Measurements from ENCODE around the gene CCR4. TPM values are rescaled to one million over a fixed set of nuclear protein-coding genes. Genes with fewer than 3 reads are reported as not detected.

The CCR4 gene
- total RNA-seq, 1 donor, result not detected

DNA sequence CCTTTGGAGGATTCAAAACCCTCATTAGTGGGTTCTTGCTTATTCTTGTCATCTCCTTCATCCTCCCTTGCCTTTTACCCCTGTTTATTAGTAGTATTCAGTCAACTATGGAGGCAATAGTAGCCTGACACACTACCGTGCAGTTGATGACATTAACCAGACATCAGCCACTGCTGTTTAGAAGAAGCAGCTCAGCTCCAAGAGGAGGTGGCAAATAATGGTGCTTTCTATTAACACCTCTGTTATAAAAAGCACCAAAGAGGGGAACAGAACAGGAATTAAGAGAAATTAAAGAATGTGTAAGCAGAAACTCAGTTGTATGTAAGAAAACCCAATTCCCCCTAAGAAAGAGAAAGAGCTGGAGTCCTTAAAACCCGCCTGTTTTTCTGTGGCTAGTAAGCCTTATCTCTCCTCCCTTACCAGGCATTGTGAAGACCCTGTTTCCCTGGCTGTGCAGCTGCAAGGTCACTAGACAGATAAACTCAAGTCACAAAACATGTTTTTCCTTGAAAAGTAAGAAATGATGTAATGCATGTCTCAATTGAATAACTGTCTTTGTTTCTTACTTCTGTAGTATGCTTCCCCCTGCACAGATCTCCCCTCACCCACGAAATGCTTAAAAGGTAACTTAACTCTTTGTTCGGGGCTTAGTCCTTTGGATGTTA is 21.2 kb downstream of the CCR4 start:
- TF ChIP-seq, protein P1, sequence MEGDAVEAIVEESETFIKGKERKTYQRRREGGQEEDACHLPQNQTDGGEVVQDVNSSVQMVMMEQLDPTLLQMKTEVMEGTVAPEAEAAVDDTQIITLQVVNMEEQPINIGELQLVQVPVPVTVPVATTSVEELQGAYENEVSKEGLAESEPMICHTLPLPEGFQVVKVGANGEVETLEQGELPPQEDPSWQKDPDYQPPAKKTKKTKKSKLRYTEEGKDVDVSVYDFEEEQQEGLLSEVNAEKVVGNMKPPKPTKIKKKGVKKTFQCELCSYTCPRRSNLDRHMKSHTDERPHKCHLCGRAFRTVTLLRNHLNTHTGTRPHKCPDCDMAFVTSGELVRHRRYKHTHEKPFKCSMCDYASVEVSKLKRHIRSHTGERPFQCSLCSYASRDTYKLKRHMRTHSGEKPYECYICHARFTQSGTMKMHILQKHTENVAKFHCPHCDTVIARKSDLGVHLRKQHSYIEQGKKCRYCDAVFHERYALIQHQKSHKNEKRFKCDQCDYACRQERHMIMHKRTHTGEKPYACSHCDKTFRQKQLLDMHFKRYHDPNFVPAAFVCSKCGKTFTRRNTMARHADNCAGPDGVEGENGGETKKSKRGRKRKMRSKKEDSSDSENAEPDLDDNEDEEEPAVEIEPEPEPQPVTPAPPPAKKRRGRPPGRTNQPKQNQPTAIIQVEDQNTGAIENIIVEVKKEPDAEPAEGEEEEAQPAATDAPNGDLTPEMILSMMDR (IDR thresholded peaks at IDR 0.05; ENCODE audit: extremely low read depth, low read depth, low read length), result no peak
- Histone ChIP-seq H3K36me3 (ENCODE audit: insufficient read depth, low read length) (no peaks in the 10 kb centered on the region), H3K4me3 (ENCODE audit: insufficient read depth, low read length) (no peak overlapping the region), H2AFZ (ENCODE audit: low read length) (no peak overlapping the region), H3K79me2 (ENCODE audit: insufficient read depth, low read length) (no peaks in the 10 kb centered on the region), H3K4me2 (ENCODE audit: insufficient read depth, low read length) (no peak overlapping the region), H3K9me3 (ENCODE audit: low read depth, low read length) (no peaks in the 10 kb centered on the region), H4K20me1 (ENCODE audit: insufficient read depth, low read length) (no peaks in the 10 kb centered on the region), H3K4me1 (ENCODE audit: insufficient read depth, low read length) (no peaks in the 10 kb centered on the region), H3K27ac (ENCODE audit: low read depth, low read length) (no peak overlapping the region), H3K27me3 (ENCODE audit: insufficient read depth, low read length) (peaks cover 4% of the 10 kb centered on the region)
- DNase-seq (ENCODE audit: insufficient read length, low spot score, missing footprints), result no peak

DNA sequence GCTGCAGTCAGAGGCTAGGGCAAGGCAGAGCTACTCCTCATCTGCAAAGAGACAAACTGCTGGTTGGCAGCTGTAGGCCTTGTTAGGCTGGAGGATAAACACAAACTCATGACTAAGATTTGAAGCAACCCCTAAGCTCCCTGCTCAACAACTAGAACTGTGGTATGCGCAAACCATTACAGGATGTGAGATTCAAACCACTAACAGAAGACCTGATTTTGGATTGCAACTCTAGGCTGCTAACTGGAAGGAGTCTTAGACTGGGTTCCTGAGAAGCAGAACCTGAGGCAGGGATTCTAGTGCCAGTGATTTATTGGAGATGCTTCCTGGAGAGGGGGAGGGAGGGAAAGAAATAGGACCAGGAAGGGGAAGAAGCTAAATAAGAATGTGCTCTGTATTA is 22.5 kb downstream of the CCR4 start:
- Histone ChIP-seq H4K20me1 (ENCODE audit: insufficient read depth, low read length) (no peaks in the 10 kb centered on the region), H3K4me2 (ENCODE audit: insufficient read depth, low read length) (no peak overlapping the region), H3K4me3 (ENCODE audit: insufficient read depth, low read length) (no peak overlapping the region), H3K9me3 (ENCODE audit: low read depth, low read length) (no peaks in the 10 kb centered on the region), H3K79me2 (ENCODE audit: insufficient read depth, low read length) (no peaks in the 10 kb centered on the region), H3K27me3 (ENCODE audit: insufficient read depth, low read length) (peaks cover 4% of the 10 kb centered on the region), H3K36me3 (ENCODE audit: insufficient read depth, low read length) (no peaks in the 10 kb centered on the region), H3K4me1 (ENCODE audit: insufficient read depth, low read length) (no peaks in the 10 kb centered on the region), H2AFZ (ENCODE audit: low read length) (no peak overlapping the region), H3K27ac (ENCODE audit: low read depth, low read length) (no peak overlapping the region)
- DNase-seq (ENCODE audit: insufficient read length, low spot score, missing footprints), result peak; percentile 62
- TF ChIP-seq, protein P1 (IDR thresholded peaks at IDR 0.05; ENCODE audit: extremely low read depth, low read depth, low read length), result no peak

DNA sequence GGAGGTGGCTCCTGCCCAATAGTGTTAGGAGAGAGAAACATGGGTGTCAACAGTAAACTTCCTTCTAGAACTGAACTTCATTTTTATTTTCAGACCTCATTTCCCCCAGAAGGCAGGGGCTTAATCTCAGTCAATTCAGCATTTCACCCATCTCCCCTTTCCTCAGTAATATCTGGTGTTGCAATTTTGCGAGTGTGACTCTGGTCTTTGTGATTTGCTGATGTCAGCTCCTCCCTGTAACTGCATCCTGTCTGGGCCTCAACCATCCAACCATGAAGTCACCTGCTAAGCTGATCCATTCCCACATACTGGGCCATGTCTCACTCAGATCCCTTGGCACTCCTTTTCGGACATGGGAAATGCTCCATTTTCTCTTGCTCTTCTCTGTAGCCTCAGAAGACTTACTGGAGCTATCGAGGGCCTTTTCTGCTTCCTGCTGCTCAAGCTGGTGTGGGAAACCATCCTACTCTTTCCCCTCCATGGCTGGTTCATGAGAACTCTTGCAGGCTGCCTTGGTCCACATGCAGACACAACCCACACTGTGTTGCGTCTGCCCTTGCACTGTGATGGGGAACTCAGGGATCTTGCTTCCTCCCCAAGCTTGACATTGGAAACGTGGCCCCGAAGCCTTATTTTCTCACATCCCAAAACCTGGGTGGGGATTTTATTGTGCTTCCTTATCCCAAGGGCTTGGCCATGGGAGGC is 24.6 kb downstream of the CCR4 start:
- no peak overlapping the region for H3K4me2 ChIP-seq (ENCODE audit: insufficient read depth, low read length)
- no peak overlapping the region for H3K27ac ChIP-seq (ENCODE audit: low read depth, low read length)
- H3K4me3 ChIP-seq (ENCODE audit: insufficient read depth, low read length), result no peak overlapping the region

DNA sequence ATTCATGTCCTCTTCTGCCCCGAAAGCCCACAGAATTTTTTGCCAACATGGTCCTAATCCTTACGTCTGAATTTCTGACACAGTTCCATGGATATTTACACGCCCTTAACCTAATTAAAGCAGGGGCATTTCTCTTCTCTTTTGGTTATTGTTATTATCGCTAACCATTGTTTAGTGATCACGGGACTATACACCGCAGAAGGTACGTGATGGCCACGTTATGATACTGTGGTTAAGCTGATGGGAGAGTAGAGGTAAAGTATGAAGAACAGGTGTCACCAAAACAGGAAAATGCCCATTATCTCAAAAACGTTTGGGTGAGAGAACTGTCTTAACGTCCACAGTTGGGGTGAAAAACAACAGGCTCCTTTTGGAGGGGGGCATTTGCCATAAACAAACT is 26.4 kb downstream of the CCR4 start:
- H3K79me2 ChIP-seq (ENCODE audit: insufficient read depth, low read length), result no peaks in the 10 kb centered on the region
- H3K36me3 ChIP-seq (ENCODE audit: insufficient read depth, low read length), result no peaks in the 10 kb centered on the region
- H3K4me2 ChIP-seq (ENCODE audit: insufficient read depth, low read length), result no peak overlapping the region
- H4K20me1 ChIP-seq (ENCODE audit: insufficient read depth, low read length), result no peaks in the 10 kb centered on the region
- no peaks in the 10 kb centered on the region for H3K4me1 ChIP-seq (ENCODE audit: insufficient read depth, low read length)
- H3K27me3 ChIP-seq (ENCODE audit: insufficient read depth, low read length), result no peaks in the 10 kb centered on the region
- no peaks in the 10 kb centered on the region for H3K9me3 ChIP-seq (ENCODE audit: low read depth, low read length)
- TF ChIP-seq, protein P1 (IDR thresholded peaks at IDR 0.05; ENCODE audit: extremely low read depth, low read depth, low read length), result no peak
- H3K27ac ChIP-seq (ENCODE audit: low read depth, low read length), result no peak overlapping the region
- DNase-seq (ENCODE audit: insufficient read length, low spot score, missing footprints), result no peak
- no peak overlapping the region for H3K4me3 ChIP-seq (ENCODE audit: insufficient read depth, low read length)
- no peak overlapping the region for H2AFZ ChIP-seq (ENCODE audit: low read length)

More for the DNA sequence above, 24.6 kb downstream of the CCR4 start:
- Histone ChIP-seq H4K20me1 (ENCODE audit: insufficient read depth, low read length) (no peaks in the 10 kb centered on the region), H3K27me3 (ENCODE audit: insufficient read depth, low read length) (peaks cover 4% of the 10 kb centered on the region), H3K36me3 (ENCODE audit: insufficient read depth, low read length) (no peaks in the 10 kb centered on the region), H3K79me2 (ENCODE audit: insufficient read depth, low read length) (no peaks in the 10 kb centered on the region), H2AFZ (ENCODE audit: low read length) (no peak overlapping the region), H3K4me1 (ENCODE audit: insufficient read depth, low read length) (no peaks in the 10 kb centered on the region), H3K9me3 (ENCODE audit: low read depth, low read length) (no peaks in the 10 kb centered on the region)
- TF ChIP-seq, protein P1 (IDR thresholded peaks at IDR 0.05; ENCODE audit: extremely low read depth, low read depth, low read length), result no peak
- no peak for DNase-seq (ENCODE audit: insufficient read length, low spot score, missing footprints)

Measured in osteoblast (primary cell).